MM.1S (cell line): ENCODE measurements around the gene SPATA6L.
"Not testable (repeated sequence)": the region's sequence is repeated elsewhere in the genome, so short reads cannot be mapped to it uniquely, and the experiment has no call there.

ENCODE experiments used
- DNase-seq: peaks from one replicate; pipeline ENCODE4 v3.0.0-alpha.2; 2015
- H2AFZ ChIP-seq: fragments of 300-600 bp; sonication (generic); 2 replicates; pipeline ENCODE4 v1.6.0; 2016; ENCODE audit warnings: antibody characterized with exemption, low read length
- H3F3A ChIP-seq: fragments of 300-600 bp; sonication (generic); 2 replicates; pipeline ENCODE4 v1.6.1; 2016; ENCODE audit warnings: mild to moderate bottlenecking, antibody characterized with exemption, low read length, moderate library complexity, mixed read lengths; ENCODE audit not compliant: insufficient read depth
- H3K27ac ChIP-seq: fragments of 300-600 bp; sonication (generic); 2 replicates; pipeline ENCODE4 v1.5.1; 2016; ENCODE audit warnings: mild to moderate bottlenecking, low read length
- H3K27me3 ChIP-seq: fragments of 300-600 bp; sonication (generic); replicated peaks from 2 replicates; pipeline ENCODE4 v1.6.0; 2016; ENCODE audit warnings: low read length; ENCODE audit not compliant: insufficient read depth
- H3K36me3 ChIP-seq: fragments of 300-600 bp; sonication (generic); replicated peaks from 2 replicates; pipeline ENCODE4 v1.6.1; 2016; ENCODE audit warnings: mild to moderate bottlenecking, low read length, mixed read lengths; ENCODE audit not compliant: insufficient read depth
- H3K4me1 ChIP-seq: fragments of 300-600 bp; sonication (generic); 2 replicates; pipeline ENCODE4 v1.6.1; 2016; ENCODE audit warnings: low read length, mixed read lengths
- H3K4me2 ChIP-seq: fragments of 300-600 bp; sonication (generic); 2 replicates; pipeline ENCODE4 v1.6.0; 2016; ENCODE audit warnings: low read depth, low read length
- H3K4me3 ChIP-seq: fragments of 300-600 bp; sonication (generic); 2 replicates; pipeline ENCODE4 v1.5.1; 2016; ENCODE audit warnings: low read length, mixed read lengths
- H3K79me2 ChIP-seq: fragments of 300-600 bp; sonication (generic); 2 replicates; pipeline ENCODE4 v1.6.1; 2016; ENCODE audit warnings: mixed run types, low read length, mixed read lengths
- H3K9ac ChIP-seq: fragments of 300-600 bp; sonication (generic); 2 replicates; pipeline ENCODE4 v1.6.1; 2016; ENCODE audit warnings: low read length, mixed read lengths
- H3K9me2 ChIP-seq: fragments of 300-600 bp; sonication (generic); replicated peaks from 2 replicates; pipeline ENCODE4 v1.6.1; 2016; ENCODE audit warnings: mild to moderate bottlenecking, low read length, mixed read lengths; ENCODE audit not compliant: insufficient read depth
- H3K9me3 ChIP-seq: fragments of 300-600 bp; sonication (generic); replicated peaks from 2 replicates; pipeline ENCODE4 v1.6.1; 2016; ENCODE audit warnings: mild to moderate bottlenecking, low read length, mixed read lengths; ENCODE audit not compliant: insufficient read depth
- H4K20me1 ChIP-seq: fragments of 300-600 bp; sonication (generic); 2 replicates; pipeline ENCODE4 v1.6.1; 2016; ENCODE audit warnings: mild to moderate bottlenecking, low read length, moderate library complexity, mixed read lengths; ENCODE audit not compliant: insufficient read depth
- CTCF ChIP-seq: fragments of 300-600 bp; sonication (generic); IDR thresholded peaks from 2 replicates; pipeline ENCODE4 v1.5.1; 2016; ENCODE audit warnings: antibody characterized with exemption, low read length, mixed read lengths

The SPATA6L gene

DNA sequence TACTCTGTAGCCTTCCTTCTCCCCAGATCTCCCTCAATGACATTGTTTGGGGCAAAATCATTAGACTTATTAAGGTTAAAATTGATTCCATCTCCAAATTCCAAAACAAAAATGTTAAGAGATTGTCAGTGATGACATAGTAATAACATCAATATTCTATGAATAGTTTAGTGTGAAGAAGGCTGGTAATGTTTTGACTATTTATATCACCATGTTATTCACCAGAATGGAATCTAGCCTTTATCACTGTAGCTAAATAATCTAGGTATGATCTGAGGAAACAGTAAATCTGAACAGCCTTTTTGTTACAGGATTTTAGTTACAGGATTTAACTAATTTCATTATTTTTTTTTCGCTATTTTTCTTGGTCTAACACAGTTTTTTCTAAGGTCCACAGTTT, 5.1 kb downstream of the SPATA6L start:
- Histone ChIP-seq H3K27ac (peak overlapping the region; percentile 55; the same call in 1 of the 2 replicates), H2AFZ (peak overlapping the region; percentile 42; the same call in 1 of the 2 replicates), H3K4me1 (peaks cover 24% of the 10 kb centered on the region), H3K4me2 (peak overlapping the region; percentile 89), H3K9me2 (no peaks in the 10 kb centered on the region), H3K36me3 (no peaks in the 10 kb centered on the region), H3F3A (peaks cover 16% of the 10 kb centered on the region), H3K9me3 (no peaks in the 10 kb centered on the region), H3K9ac (peak overlapping the region; percentile 61; the same call in 1 of the 2 replicates), H3K27me3 (no peaks in the 10 kb centered on the region), H3K4me3 (peak overlapping the region; percentile 70), H3K79me2 (no peaks in the 10 kb centered on the region), H4K20me1 (no peaks in the 10 kb centered on the region)
- no peak for DNase-seq
- no peak for TF ChIP-seq CTCF

DNA sequence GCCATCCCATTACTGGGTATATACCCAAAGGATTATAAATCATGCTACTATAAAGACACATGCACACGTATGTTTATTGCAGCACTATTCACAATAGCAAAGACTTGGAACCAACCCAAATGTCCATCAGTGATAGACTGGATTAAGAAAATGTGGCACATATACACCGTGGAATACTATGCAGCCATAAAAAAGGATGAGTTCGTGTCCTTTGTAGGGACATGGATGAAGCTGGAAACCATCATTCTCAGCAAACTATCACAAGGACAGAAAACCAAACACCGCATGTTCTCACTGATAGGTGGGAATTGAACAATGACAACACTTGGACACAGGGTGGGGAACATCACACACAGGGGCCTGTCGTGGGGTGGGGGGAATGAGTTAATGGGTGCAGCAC, 5.6 kb downstream of the SPATA6L start:
- H3K27ac ChIP-seq, H3K9me3 ChIP-seq, H4K20me1 ChIP-seq, H3K9me2 ChIP-seq, H3K36me3 ChIP-seq, H3K79me2 ChIP-seq, H3K4me3 ChIP-seq, DNase-seq, H2AFZ ChIP-seq, H3K9ac ChIP-seq, H3K27me3 ChIP-seq, H3K4me2 ChIP-seq: not testable (repeated sequence)
- Histone ChIP-seq H3K4me1 (peaks cover 21% of the 10 kb centered on the region), H3F3A (peaks cover 16% of the 10 kb centered on the region)

DNA sequence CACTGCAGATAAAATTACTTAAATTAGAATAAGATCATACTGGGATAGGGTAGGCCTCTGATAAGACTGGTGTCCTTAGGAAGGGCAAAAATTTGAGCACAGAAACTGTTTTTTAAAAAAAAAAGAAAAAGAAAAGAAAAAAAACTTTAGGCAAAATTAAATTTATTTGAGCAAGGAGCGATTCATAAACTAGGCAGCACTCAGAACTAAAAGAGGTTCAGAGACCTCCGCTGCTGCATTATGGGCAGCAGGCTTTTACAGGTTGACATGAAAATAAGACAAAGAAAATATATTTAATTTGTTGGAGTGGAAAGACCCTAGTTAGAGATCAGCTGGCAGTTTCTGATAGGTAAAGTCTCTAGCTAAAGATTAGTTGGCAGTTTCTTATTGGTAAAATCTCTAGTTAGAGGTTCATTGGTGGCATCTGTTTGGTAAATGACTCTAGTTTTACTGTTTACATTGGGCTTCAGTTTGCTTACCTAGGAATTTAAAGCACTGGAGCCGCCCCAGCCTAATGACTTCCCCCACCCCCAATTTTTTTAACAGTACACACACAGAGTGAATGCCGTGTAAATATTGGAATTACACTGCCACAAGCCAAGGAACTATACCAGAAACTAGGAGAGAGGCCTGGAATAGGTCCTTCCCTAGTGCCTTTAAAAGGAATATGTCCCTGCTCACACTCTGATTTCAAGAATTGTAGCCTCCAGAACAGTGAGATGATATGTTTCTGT, 8.7 kb downstream of the SPATA6L start:
- DNase-seq = no peak
- TF ChIP-seq CTCF = no peak
- Histone ChIP-seq H3K4me3 (no peak overlapping the region), H3K27ac (no peak overlapping the region), H3K4me2 (no peak overlapping the region), H2AFZ (no peak overlapping the region), H3K36me3 (no peaks in the 10 kb centered on the region), H3F3A (peaks cover 7% of the 10 kb centered on the region), H3K9me3 (no peaks in the 10 kb centered on the region), H3K79me2 (no peaks in the 10 kb centered on the region), H3K4me1 (peaks cover 5% of the 10 kb centered on the region), H3K9me2 (no peaks in the 10 kb centered on the region), H3K9ac (no peak overlapping the region), H4K20me1 (no peaks in the 10 kb centered on the region), H3K27me3 (no peaks in the 10 kb centered on the region)

GRCh38 chr9:4656621-4657020, 9.7 kb downstream of the SPATA6L start:
- no peak overlapping the region for H3K9ac ChIP-seq
- no peak overlapping the region for H3K4me3 ChIP-seq
- no peak for TF ChIP-seq CTCF
- H4K20me1 ChIP-seq = no peaks in the 10 kb centered on the region
- DNase-seq = no peak
- peaks cover 5% of the 10 kb centered on the region for H3F3A ChIP-seq
- no peaks in the 10 kb centered on the region for H3K9me3 ChIP-seq
- H3K4me1 ChIP-seq = peaks cover 5% of the 10 kb centered on the region
- H3K27ac ChIP-seq = no peak overlapping the region
- H3K79me2 ChIP-seq = no peaks in the 10 kb centered on the region
- H3K4me2 ChIP-seq = no peak overlapping the region
- no peaks in the 10 kb centered on the region for H3K36me3 ChIP-seq
- no peaks in the 10 kb centered on the region for H3K27me3 ChIP-seq
- no peak overlapping the region for H2AFZ ChIP-seq
- H3K9me2 ChIP-seq = no peaks in the 10 kb centered on the region

- H3F3A ChIP-seq, H3K9me2 ChIP-seq, H3K4me2 ChIP-seq, H3K9me3 ChIP-seq, H3K27me3 ChIP-seq, H2AFZ ChIP-seq, H3K27ac ChIP-seq, H3K79me2 ChIP-seq, H3K9ac ChIP-seq, H4K20me1 ChIP-seq, DNase-seq, H3K4me1 ChIP-seq, H3K36me3 ChIP-seq, H3K4me3 ChIP-seq: not testable (repeated sequence)
Measured at GRCh38 chr9:4656196-4656595, 10.1 kb downstream of the SPATA6L start.
